WTC11 (cell line): ENCODE data around the gene KCNK18. TPM values are rescaled to one million over a fixed set of nuclear protein-coding genes. Genes with fewer than 3 reads are reported as not detected.

Experiments
- ATAC-seq: fragments of 200-7000 bp; cut with Tn5 transposase; 2 replicates; pipeline ENCODE4 v1.10.0; 2021; ENCODE audit warnings: mild to moderate bottlenecking, moderate library complexity
- CTCF ChIA-PET: fragments of 300-600 bp; sonication (Branson Sonifier 250); formaldehyde crosslinking; loops from one replicate; lab custom pipeline; 2021; ENCODE audit warnings: antibody characterized with exemption; lab: Charles Lee
- POLR2A ChIA-PET: fragments of 350-600 bp; sonication (Branson Sonifier 250); formaldehyde crosslinking; loops from one replicate; lab custom pipeline; 2021; ENCODE audit warnings: antibody characterized with exemption; lab: Charles Lee
- DNase-seq: peaks from one replicate; pipeline ENCODE4 v3.0.0; 2021; ENCODE audit warnings: low spot score
- H3K27ac Mint-ChIP-seq: 2 replicates; pipeline ENCODE4 v1.8.0; 2021; ENCODE audit warnings: mixed read lengths
- H3K27me3 Mint-ChIP-seq: 2 replicates; pipeline ENCODE4 v1.8.0; 2021; ENCODE audit warnings: low read depth, mild to moderate bottlenecking, moderate library complexity, mixed read lengths
- H3K36me3 Mint-ChIP-seq: 2 replicates; pipeline ENCODE4 v1.8.0; 2021; ENCODE audit warnings: mixed read lengths
- H3K4me1 Mint-ChIP-seq: 2 replicates; pipeline ENCODE4 v1.8.0; 2022; ENCODE audit warnings: mixed read lengths
- H3K4me3 Mint-ChIP-seq: 2 replicates; pipeline ENCODE4 v1.8.0; 2021; ENCODE audit warnings: mild to moderate bottlenecking, moderate library complexity, mixed read lengths
- H3K9me3 Mint-ChIP-seq: 2 replicates; pipeline ENCODE4 v1.8.0; 2021; ENCODE audit warnings: mixed read lengths
- FOXJ3 ChIP-seq: sonication (generic); formaldehyde crosslinking; IDR thresholded peaks from 2 replicates; pipeline ENCODE4 v1.9.0; 2021; ENCODE audit warnings: missing genetic modification reagents, mild to moderate bottlenecking, borderline replicate concordance
- GRHL2 ChIP-seq: fragments of 250-450 bp; sonication (Bioruptor Pico); IDR thresholded peaks from 2 replicates; pipeline ENCODE4 v1.8.0; 2022; ENCODE audit warnings: mild to moderate bottlenecking, moderate library complexity; ENCODE audit not compliant: insufficient replicate concordance, severe bottlenecking
- IRF2 ChIP-seq: sonication (generic); formaldehyde crosslinking; IDR thresholded peaks from 2 replicates; pipeline ENCODE4 v1.8.0; 2022; ENCODE audit warnings: low read depth, missing genetic modification reagents, borderline replicate concordance
- KAT7 ChIP-seq: sonication (generic); formaldehyde crosslinking; IDR thresholded peaks from 2 replicates; pipeline ENCODE4 v1.8.1; 2023; ENCODE audit warnings: missing genetic modification reagents, mild to moderate bottlenecking, borderline replicate concordance
- SMAD4 ChIP-seq: sonication (generic); formaldehyde crosslinking; IDR thresholded peaks from 2 replicates; pipeline ENCODE4 v1.8.0; 2022; ENCODE audit warnings: mild to moderate bottlenecking, missing genetic modification reagents
- ZNF219 ChIP-seq: sonication (generic); formaldehyde crosslinking; IDR thresholded peaks from 2 replicates; pipeline ENCODE4 v1.8.0; 2023; ENCODE audit warnings: missing genetic modification reagents, mild to moderate bottlenecking, borderline replicate concordance
- ZNF396 ChIP-seq: fragments of 250-450 bp; sonication (Bioruptor Pico); IDR thresholded peaks from 2 replicates; pipeline ENCODE4 v1.8.0; 2021; ENCODE audit warnings: mild to moderate bottlenecking, moderate library complexity, borderline replicate concordance
- ZNF671 ChIP-seq: fragments of 250-450 bp; sonication (Bioruptor Pico); IDR thresholded peaks from 2 replicates; pipeline ENCODE4 v1.8.0; 2021; ENCODE audit warnings: mild to moderate bottlenecking
- total RNA-seq: library from RNA; stranded (reverse); gene quantifications from 3 replicates; pipeline ENCODE4 v1.2.3, GENCODE V29; 2021
- TF ChIP-seq, protein P1 (sequence below): sonication (generic); formaldehyde crosslinking; IDR thresholded peaks from 2 replicates; pipeline ENCODE4 v1.8.1; 2023; ENCODE audit warnings: mild to moderate bottlenecking, missing genetic modification reagents
- TF ChIP-seq, protein P2 (sequence below): sonication (generic); formaldehyde crosslinking; IDR thresholded peaks from 2 replicates; pipeline ENCODE4 v1.8.1; 2023; ENCODE audit warnings: mild to moderate bottlenecking, missing genetic modification reagents
- TF ChIP-seq, protein P3 (sequence below): sonication (generic); formaldehyde crosslinking; conservative IDR thresholded peaks from 2 replicates; pipeline ENCODE4 v1.8.1; 2023; ENCODE audit warnings: mild to moderate bottlenecking, low read depth, missing genetic modification reagents, moderate library complexity
- TF ChIP-seq, protein P4 (sequence below): sonication (generic); formaldehyde crosslinking; IDR thresholded peaks from 2 replicates; pipeline ENCODE4 v1.8.0; 2022; ENCODE audit warnings: missing genetic modification reagents
- TF ChIP-seq, protein P5 (sequence below): fragments of 250-450 bp; sonication (Bioruptor Pico); conservative IDR thresholded peaks from 2 replicates; pipeline ENCODE4 v1.9.0; 2021; ENCODE audit warnings: mild to moderate bottlenecking

KCNK18 gene
- total RNA-seq, 1 experiment from 2014 or later, result not detected

DNA sequence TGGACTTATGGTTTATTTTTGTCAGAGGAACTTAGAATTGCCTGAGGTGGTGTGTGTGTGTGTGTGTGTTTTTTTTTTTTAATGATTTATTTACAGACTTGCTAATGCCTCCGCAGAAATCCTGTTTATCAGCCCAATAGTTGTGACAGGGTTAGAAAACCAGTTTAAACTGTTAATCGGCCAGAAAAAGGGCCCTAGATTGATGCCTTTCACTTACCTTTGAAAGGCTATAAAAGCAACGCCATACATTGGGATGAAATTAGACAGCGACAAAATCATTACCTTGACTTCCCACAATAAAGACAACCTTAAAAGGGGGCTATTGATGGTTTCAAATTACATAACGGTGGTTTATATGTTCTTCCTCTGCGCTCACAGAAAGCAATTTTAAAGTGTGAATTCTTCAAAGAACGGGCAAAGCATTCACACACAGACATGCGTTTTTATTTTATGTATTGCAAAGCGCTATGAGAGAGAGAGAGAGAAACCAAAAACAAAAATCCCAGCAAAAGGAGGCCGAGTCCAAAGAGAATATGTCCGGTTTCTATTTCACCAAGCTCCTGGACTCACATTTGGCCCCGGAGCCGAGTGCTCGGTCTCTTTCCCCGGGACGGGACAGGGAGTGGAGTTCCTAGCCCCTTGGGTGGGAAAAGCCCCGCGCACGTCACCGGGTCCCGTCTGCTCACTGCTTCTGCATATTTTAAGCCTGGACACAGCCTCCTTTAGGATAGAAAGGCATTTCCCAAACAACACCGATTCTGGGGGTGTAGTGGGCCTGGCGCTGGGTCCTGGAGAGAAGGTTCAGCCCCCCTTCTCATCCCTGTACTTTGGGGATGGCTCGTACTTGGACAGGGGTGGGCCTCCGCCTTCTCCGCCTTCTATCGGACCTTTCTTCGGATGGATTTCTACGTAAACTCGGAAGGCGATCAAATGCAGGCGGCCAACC, 32.4 kb upstream of the KCNK18 start:
- H3K9me3 Mint-ChIP-seq, result no peaks in the 10 kb centered on the region
- H3K27me3 Mint-ChIP-seq, result peaks cover 100% of the 10 kb centered on the region
- TF ChIP-seq KAT7 (CRISPR knock-in tag) (no peak), SMAD4 (CRISPR knock-in tag) (no peak), ZNF396 (CRISPR knock-in tag) (no peak), ZNF671 (CRISPR knock-in tag) (no peak), ZNF219 (CRISPR knock-in tag) (no peak), GRHL2 (no peak), FOXJ3 (no peak), IRF2 (no peak)
- TF ChIP-seq, protein P1, sequence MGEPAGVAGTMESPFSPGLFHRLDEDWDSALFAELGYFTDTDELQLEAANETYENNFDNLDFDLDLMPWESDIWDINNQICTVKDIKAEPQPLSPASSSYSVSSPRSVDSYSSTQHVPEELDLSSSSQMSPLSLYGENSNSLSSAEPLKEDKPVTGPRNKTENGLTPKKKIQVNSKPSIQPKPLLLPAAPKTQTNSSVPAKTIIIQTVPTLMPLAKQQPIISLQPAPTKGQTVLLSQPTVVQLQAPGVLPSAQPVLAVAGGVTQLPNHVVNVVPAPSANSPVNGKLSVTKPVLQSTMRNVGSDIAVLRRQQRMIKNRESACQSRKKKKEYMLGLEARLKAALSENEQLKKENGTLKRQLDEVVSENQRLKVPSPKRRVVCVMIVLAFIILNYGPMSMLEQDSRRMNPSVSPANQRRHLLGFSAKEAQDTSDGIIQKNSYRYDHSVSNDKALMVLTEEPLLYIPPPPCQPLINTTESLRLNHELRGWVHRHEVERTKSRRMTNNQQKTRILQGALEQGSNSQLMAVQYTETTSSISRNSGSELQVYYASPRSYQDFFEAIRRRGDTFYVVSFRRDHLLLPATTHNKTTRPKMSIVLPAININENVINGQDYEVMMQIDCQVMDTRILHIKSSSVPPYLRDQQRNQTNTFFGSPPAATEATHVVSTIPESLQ (CRISPR knock-in tag), result no peak
- TF ChIP-seq, protein P2, sequence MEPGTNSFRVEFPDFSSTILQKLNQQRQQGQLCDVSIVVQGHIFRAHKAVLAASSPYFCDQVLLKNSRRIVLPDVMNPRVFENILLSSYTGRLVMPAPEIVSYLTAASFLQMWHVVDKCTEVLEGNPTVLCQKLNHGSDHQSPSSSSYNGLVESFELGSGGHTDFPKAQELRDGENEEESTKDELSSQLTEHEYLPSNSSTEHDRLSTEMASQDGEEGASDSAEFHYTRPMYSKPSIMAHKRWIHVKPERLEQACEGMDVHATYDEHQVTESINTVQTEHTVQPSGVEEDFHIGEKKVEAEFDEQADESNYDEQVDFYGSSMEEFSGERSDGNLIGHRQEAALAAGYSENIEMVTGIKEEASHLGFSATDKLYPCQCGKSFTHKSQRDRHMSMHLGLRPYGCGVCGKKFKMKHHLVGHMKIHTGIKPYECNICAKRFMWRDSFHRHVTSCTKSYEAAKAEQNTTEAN (CRISPR knock-in tag), result no peak
- TF ChIP-seq, protein P3, sequence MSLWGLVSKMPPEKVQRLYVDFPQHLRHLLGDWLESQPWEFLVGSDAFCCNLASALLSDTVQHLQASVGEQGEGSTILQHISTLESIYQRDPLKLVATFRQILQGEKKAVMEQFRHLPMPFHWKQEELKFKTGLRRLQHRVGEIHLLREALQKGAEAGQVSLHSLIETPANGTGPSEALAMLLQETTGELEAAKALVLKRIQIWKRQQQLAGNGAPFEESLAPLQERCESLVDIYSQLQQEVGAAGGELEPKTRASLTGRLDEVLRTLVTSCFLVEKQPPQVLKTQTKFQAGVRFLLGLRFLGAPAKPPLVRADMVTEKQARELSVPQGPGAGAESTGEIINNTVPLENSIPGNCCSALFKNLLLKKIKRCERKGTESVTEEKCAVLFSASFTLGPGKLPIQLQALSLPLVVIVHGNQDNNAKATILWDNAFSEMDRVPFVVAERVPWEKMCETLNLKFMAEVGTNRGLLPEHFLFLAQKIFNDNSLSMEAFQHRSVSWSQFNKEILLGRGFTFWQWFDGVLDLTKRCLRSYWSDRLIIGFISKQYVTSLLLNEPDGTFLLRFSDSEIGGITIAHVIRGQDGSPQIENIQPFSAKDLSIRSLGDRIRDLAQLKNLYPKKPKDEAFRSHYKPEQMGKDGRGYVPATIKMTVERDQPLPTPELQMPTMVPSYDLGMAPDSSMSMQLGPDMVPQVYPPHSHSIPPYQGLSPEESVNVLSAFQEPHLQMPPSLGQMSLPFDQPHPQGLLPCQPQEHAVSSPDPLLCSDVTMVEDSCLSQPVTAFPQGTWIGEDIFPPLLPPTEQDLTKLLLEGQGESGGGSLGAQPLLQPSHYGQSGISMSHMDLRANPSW, result no peak
- TF ChIP-seq, protein P4, sequence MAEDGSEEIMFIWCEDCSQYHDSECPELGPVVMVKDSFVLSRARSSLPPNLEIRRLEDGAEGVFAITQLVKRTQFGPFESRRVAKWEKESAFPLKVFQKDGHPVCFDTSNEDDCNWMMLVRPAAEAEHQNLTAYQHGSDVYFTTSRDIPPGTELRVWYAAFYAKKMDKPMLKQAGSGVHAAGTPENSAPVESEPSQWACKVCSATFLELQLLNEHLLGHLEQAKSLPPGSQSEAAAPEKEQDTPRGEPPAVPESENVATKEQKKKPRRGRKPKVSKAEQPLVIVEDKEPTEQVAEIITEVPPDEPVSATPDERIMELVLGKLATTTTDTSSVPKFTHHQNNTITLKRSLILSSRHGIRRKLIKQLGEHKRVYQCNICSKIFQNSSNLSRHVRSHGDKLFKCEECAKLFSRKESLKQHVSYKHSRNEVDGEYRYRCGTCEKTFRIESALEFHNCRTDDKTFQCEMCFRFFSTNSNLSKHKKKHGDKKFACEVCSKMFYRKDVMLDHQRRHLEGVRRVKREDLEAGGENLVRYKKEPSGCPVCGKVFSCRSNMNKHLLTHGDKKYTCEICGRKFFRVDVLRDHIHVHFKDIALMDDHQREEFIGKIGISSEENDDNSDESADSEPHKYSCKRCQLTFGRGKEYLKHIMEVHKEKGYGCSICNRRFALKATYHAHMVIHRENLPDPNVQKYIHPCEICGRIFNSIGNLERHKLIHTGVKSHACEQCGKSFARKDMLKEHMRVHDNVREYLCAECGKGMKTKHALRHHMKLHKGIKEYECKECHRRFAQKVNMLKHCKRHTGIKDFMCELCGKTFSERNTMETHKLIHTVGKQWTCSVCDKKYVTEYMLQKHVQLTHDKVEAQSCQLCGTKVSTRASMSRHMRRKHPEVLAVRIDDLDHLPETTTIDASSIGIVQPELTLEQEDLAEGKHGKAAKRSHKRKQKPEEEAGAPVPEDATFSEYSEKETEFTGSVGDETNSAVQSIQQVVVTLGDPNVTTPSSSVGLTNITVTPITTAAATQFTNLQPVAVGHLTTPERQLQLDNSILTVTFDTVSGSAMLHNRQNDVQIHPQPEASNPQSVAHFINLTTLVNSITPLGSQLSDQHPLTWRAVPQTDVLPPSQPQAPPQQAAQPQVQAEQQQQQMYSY (CRISPR knock-in tag), result no peak
- TF ChIP-seq, protein P5, sequence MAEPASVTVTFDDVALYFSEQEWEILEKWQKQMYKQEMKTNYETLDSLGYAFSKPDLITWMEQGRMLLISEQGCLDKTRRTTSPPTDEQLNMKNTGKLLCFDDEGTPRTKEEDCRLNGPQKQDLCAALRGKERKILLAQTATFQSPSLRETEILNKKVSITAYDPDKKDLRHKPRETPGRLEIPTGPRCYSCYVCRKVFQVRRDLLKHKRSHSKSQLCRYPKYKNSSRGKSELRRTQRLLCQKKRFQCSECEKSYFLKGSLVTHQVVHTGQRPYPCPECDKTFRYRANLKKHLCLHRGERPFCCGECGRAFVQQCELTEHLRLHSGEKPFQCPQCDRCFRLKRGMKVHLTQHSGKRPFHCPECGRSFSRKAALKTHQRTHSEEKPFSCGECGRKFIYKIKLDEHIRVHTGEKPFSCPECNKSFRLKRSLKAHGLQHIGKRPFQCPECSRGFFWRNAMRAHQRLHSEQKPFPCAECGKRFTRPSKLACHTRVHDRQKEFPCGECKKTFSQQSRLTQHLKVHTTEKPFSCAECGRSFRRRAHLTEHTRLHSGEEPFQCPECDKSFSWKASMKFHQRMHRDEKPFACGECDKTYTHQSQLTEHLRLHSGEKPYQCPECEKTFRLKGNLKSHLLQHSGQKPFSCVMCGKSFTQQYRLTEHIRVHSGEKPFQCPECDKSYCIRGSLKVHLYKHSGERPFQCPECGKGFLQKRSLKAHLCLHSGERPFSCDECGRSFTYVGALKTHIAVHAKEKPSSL, result no peak
- H3K4me3 Mint-ChIP-seq, result peak overlapping the region; percentile 58
- ATAC-seq (no peak), DNase-seq (no peak)
- no peaks in the 10 kb centered on the region for H3K36me3 Mint-ChIP-seq
- H3K27ac Mint-ChIP-seq, result no peak overlapping the region
- H3K4me1 Mint-ChIP-seq, result peaks cover 61% of the 10 kb centered on the region
- ChIA-PET CTCF (interaction anchor here (0.9 to 5.0 kb wide), 7 partner anchors 10 to 545 kb away, joined by 3 to 72 read pairs (median 24); no protein-coding TSS in a partner anchor), POLR2A (no interaction called here)
